Smooth muscle cell (in vitro differentiated cells): ENCODE results near the gene ABI2. TPM values are rescaled to one million over a fixed set of nuclear protein-coding genes. Genes with fewer than 3 reads are reported as not detected.

Experiments
- DNase-seq: peaks from one replicate; lab custom pipeline; 2025; ENCODE audit not compliant: unreplicated experiment; lab: John Stamatoyannopoulos, UW
- H2AFZ ChIP-seq: fragments of 200-600 bp; sonication (generic); 2 replicates; pipeline ENCODE4 v1.6.0; 2016; ENCODE audit warnings: antibody characterized with exemption, low read depth, mild to moderate bottlenecking
- H3F3A ChIP-seq: fragments of 200-600 bp; sonication (generic); 2 replicates; pipeline ENCODE4 v1.6.0; 2017; ENCODE audit warnings: antibody characterized with exemption, low read depth
- H3K27ac ChIP-seq: fragments of 200-600 bp; sonication (generic); 2 replicates; pipeline ENCODE4 v1.5.1; 2016; ENCODE audit warnings: low read depth, mild to moderate bottlenecking
- H3K27me3 ChIP-seq: fragments of 200-600 bp; sonication (generic); 2 replicates; pipeline ENCODE4 v1.6.1; 2016; ENCODE audit warnings: low read depth, mild to moderate bottlenecking
- H3K36me3 ChIP-seq: fragments of 200-600 bp; sonication (generic); 2 replicates; pipeline ENCODE4 v1.5.1; 2016; ENCODE audit warnings: low read depth
- H3K4me1 ChIP-seq: fragments of 200-600 bp; sonication (generic); 2 replicates; pipeline ENCODE4 v1.5.1; 2016; ENCODE audit warnings: low read depth
- H3K4me2 ChIP-seq: fragments of 200-600 bp; sonication (generic); 2 replicates; pipeline ENCODE4 v1.6.0; 2016; ENCODE audit warnings: mild to moderate bottlenecking
- H3K4me3 ChIP-seq: fragments of 200-600 bp; sonication (generic); 2 replicates; pipeline ENCODE4 v1.5.1; 2016; ENCODE audit warnings: mild to moderate bottlenecking
- H3K79me2 ChIP-seq: fragments of 200-600 bp; sonication (generic); 2 replicates; pipeline ENCODE4 v1.6.0; 2016; ENCODE audit warnings: low read depth, mild to moderate bottlenecking
- H3K9ac ChIP-seq: fragments of 200-600 bp; sonication (generic); 2 replicates; pipeline ENCODE4 v1.6.0; 2016; ENCODE audit warnings: low read depth
- H3K9me3 ChIP-seq: fragments of 200-600 bp; sonication (generic); replicated peaks from 2 replicates; pipeline ENCODE4 v1.5.1; 2016; ENCODE audit warnings: low read depth
- H4K20me1 ChIP-seq: fragments of 200-600 bp; sonication (generic); 2 replicates; pipeline ENCODE4 v1.6.0; 2016; ENCODE audit warnings: low read depth
- WGBS: methylation state at CpG from one replicate; pipeline ENCODE4 v1.1.7; 2016; ENCODE audit warnings: low lambda C conversion rate; 5-methylcytosine and 5-hydroxymethylcytosine counted together
- polyA plus RNA-seq: library from polyadenylated mRNA; unstranded; fragments of >200 nt; fragmentation: Nextera tagmentation; extraction: Ambion mirVana; gene quantifications from 2 replicates; pipeline ENCODE4 v1.2.1, GENCODE V29; 2016
- total RNA-seq: library from RNA; depleted of rRNA; stranded (reverse); fragments of >200 nt; gene quantifications from 2 replicates; pipeline ENCODE4 v1.2.3, GENCODE V29; 2014
- TF ChIP-seq, protein P1 (sequence below): fragments of 200-600 bp; sonication (generic); IDR thresholded peaks from 2 replicates; pipeline ENCODE4 v1.5.1; 2017; ENCODE audit warnings: borderline replicate concordance, mild to moderate bottlenecking, antibody characterized with exemption; ENCODE audit not compliant: insufficient read depth, poor library complexity, severe bottlenecking

Gene ABI2
- total and polyA plus RNA-seq, 2 experiments from 2014 or later, result 25.5 to 34.2 TPM

GRCh38 chr2:203490391-203490790, 162.2 kb downstream of the ABI2 start:
- H3K27me3 ChIP-seq, result no peaks in the 10 kb centered on the region
- TF ChIP-seq, protein P1, sequence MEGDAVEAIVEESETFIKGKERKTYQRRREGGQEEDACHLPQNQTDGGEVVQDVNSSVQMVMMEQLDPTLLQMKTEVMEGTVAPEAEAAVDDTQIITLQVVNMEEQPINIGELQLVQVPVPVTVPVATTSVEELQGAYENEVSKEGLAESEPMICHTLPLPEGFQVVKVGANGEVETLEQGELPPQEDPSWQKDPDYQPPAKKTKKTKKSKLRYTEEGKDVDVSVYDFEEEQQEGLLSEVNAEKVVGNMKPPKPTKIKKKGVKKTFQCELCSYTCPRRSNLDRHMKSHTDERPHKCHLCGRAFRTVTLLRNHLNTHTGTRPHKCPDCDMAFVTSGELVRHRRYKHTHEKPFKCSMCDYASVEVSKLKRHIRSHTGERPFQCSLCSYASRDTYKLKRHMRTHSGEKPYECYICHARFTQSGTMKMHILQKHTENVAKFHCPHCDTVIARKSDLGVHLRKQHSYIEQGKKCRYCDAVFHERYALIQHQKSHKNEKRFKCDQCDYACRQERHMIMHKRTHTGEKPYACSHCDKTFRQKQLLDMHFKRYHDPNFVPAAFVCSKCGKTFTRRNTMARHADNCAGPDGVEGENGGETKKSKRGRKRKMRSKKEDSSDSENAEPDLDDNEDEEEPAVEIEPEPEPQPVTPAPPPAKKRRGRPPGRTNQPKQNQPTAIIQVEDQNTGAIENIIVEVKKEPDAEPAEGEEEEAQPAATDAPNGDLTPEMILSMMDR, result no peak
- H2AFZ ChIP-seq, result no peak overlapping the region
- no peak overlapping the region for H3K4me3 ChIP-seq
- H4K20me1 ChIP-seq, result peaks cover 26% of the 10 kb centered on the region
- H3F3A ChIP-seq, result no peaks in the 10 kb centered on the region
- H3K9ac ChIP-seq, result no peak overlapping the region
- peaks cover 8% of the 10 kb centered on the region for H3K79me2 ChIP-seq
- DNase-seq, result no peak
- H3K36me3 ChIP-seq, result peaks cover 5% of the 10 kb centered on the region
- no peaks in the 10 kb centered on the region for H3K9me3 ChIP-seq
- no peak overlapping the region for H3K4me2 ChIP-seq
- H3K4me1 ChIP-seq, result no peaks in the 10 kb centered on the region
- no peak overlapping the region for H3K27ac ChIP-seq
- 94% methylated on average over 3 of the region's 3 CpGs for WGBS

- Histone ChIP-seq H3K79me2 (peaks cover 31% of the 10 kb centered on the region), H3F3A (no peaks in the 10 kb centered on the region), H3K4me1 (no peaks in the 10 kb centered on the region), H4K20me1 (peaks cover 42% of the 10 kb centered on the region), H3K36me3 (peaks cover 5% of the 10 kb centered on the region), H3K9ac (no peak overlapping the region), H3K4me3 (no peak overlapping the region), H2AFZ (no peak overlapping the region), H3K4me2 (no peak overlapping the region), H3K27me3 (no peaks in the 10 kb centered on the region), H3K27ac (no peak overlapping the region), H3K9me3 (no peaks in the 10 kb centered on the region)
- TF ChIP-seq, protein P1, result no peak
- WGBS, result 83% methylated on average over 2 of the region's 2 CpGs
- DNase-seq, result no peak
These were observed 164.8 kb downstream of the ABI2 start for GRCh38 chr2:203492965-203493364.

Other genes with a start within 250 kb of the ABI2 start
- 14.2 and 18.1 TPM in 2 replicates for gene CYP20A1, start 89.4 kb upstream of the ABI2 start, total RNA-seq
- 7.6 and 11.9 TPM in 2 replicates for gene CYP20A1, start 89.4 kb upstream of the ABI2 start, polyA plus RNA-seq
- 15.1 and 22.3 TPM in 2 replicates for gene RAPH1, start 206.9 kb downstream of the ABI2 start, total RNA-seq
- 6.8 and 8.5 TPM in 2 replicates for gene RAPH1, start 206.9 kb downstream of the ABI2 start, polyA plus RNA-seq